Activated CD4-positive, alpha-beta T cell treated with anti-CD3 and anti-CD28 coated beads, Interleukin-2, Interleukin-6, amounts not matched to agents 100 ng/mL and 50 ng/mL, durations not matched to agents 16 hours and 8 hours (primary cell): Measurements from ENCODE around the gene FITM1.
"Not testable (repeated sequence)": the region's sequence is repeated elsewhere in the genome, so short reads cannot be mapped to it uniquely, and the experiment has no call there.

Source experiments
- DNase-seq: peaks from one replicate; pipeline ENCODE4 v3.0.0-alpha.2; 2020

FITM1 gene

DNA sequence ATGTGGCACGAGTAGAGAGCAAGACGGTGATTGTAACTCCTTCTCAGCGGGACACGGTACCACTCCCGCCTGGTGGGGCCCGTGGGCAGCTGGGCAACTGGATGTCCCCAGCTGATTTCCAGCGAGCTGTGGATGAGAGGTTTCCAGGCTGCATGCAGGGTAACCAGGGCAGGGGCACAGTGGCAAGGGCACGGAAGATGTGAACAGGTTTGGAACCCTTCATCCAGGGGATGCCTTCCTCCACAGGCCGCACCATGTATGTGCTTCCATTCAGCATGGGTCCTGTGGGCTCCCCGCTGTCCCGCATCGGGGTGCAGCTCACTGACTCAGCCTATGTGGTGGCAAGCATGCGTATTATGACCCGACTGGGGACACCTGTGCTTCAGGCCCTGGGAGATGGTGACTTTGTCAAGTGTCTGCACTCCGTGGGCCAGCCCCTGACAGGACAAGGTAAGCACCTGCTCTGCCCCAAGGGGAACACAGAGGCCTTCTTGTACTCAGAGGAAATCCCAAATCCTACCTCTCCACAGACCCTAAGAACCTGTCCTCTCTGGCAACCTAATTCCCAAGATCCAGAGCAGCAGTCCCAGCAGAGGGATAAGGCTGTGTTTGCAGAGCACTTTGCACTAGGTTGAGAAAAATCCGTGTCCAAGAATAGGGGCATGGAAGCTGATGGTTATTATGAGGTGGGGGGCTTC, 32.1 kb upstream of the FITM1 start:
- DNase-seq = no peak

DNA sequence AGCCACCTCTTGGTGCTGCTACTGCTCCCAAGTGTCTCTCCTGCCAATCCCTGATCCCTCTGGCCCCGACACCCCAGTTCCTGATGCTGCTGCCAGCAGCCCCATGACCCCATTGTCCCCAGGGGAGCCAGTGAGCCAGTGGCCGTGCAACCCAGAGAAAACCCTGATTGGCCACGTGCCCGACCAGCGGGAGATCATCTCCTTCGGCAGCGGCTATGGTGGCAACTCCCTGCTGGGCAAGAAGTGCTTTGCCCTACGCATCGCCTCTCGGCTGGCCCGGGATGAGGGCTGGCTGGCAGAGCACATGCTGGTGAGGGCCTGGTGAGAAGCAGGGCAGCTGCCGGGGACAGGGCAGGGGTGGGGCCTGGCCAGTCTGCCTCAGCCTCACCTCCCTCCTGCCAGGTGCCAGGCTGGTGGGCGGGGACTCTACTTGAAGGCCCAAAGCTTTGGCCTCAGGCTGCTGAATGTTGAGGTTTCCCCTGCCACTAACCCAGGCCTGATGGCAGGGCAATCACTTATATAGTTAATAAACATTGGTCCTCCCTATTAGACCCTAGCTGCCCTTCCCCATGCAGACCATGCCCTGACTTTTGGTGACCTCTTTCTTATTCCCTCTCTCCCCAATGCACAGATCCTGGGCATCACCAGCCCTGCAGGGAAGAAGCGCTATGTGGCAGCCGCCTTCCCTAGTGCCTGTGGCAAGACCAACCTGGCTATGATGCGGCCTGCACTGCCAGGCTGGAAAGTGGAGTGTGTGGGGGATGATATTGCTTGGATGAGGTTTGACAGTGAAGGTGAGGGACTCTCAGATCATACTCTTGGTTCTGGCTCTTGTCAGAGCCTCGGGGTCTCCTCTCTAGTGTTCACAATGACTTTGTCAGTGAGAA, 31.3 kb upstream of the FITM1 start:
- DNase-seq = no peak

DNA sequence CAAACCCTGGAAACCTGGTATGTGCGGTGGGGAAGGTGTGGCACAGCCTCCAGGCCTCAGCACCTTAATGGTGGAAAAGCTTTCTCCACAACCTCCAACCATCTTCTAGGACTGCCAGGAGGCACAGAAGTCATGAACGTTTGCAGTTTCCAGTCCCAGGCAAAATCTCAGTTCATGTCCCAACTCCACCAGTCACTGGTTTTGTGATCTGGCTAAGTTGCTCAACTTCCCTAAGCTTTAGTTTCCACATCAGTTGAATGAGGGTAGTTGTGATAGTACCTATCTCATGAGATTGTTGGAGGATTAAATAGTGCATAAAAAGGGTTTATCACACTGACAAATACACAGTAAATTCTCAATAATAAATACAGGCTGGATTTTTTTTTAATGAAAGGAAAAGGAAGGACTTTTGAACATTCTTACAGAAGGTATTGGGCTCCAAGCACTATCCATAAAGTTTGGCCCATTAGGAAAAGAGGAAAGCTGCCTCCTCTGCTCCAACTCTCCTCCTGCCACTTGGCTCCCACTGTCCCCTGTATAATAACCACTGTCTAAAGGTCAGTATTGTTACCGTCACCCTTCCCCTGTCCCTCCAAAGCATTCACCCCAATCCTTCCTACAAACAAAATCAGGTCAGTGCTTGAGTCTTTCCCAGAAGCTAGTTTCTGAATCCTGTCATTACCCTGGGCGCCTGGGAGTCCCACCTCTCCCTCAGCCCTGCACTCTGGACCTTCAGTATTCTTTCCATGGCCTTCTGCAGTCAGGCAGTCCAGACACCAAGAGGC, 30.1 kb upstream of the FITM1 start:
- no peak for DNase-seq

DNA sequence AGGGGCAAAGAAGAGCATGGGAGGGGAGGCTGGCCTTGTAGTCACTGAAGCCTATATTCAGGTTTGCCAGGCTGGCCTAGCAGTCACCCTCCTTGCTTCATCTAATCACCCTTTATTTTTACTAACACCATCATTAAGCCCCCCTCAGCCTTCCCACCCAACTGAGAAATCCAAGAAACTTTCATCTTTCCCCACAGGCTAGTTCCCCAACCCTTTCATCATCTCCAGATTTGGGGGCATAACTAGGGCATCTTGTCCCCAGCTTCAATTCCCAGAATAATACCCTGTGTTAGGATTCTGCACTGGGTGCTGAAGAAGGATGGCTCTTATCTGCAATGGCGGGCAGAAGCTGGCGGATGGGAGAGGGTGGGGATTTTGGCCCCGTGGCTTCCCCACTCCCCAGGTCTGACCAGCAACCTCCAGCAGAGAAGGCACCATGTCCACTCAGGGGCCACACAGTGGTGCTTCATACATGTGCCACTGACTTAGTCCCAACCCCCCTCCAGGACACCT, 29.4 kb upstream of the FITM1 start:
- DNase-seq = no peak

DNA sequence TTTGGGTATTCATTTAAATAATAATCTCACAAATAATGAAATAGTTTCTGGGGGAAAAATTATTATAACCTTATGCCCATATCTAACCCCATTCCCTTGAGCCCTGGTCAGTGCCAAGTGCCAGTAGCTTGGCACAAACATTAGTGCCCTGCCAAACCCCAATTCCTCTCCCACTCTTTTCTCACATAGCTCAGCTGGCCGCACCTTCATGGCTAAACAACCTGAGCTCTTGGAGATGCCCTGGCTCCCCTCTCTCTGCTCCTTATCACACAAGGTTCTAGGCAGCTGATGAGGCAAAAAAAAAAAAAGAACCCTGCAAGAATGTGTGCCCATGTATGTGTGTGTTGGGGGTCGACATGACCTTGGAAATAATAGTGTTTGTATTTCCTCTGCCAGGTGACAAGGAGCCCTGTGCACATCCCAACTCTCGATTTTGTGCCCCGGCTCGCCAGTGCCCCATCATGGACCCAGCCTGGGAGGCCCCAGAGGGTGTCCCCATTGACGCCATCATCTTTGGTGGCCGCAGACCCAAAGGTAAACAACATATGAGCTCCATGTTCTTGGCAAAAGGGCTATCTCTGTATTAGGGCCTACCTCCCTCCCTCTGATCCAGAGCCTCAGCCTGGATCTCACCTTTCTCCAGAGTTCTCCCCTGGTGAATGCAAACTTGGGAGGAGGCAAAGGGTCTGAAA, 28.0 kb upstream of the FITM1 start:
- DNase-seq = no peak

DNA sequence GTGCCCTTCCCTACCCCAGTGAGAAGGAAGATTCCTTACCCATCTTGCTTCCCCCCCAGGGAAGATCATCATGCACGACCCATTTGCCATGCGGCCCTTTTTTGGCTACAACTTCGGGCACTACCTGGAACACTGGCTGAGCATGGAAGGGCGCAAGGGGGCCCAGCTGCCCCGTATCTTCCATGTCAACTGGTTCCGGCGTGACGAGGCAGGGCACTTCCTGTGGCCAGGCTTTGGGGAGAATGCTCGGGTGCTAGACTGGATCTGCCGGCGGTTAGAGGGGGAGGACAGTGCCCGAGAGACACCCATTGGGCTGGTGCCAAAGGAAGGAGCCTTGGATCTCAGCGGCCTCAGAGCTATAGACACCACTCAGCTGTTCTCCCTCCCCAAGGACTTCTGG, 27.0 kb upstream of the FITM1 start:
- no peak for DNase-seq

DNA sequence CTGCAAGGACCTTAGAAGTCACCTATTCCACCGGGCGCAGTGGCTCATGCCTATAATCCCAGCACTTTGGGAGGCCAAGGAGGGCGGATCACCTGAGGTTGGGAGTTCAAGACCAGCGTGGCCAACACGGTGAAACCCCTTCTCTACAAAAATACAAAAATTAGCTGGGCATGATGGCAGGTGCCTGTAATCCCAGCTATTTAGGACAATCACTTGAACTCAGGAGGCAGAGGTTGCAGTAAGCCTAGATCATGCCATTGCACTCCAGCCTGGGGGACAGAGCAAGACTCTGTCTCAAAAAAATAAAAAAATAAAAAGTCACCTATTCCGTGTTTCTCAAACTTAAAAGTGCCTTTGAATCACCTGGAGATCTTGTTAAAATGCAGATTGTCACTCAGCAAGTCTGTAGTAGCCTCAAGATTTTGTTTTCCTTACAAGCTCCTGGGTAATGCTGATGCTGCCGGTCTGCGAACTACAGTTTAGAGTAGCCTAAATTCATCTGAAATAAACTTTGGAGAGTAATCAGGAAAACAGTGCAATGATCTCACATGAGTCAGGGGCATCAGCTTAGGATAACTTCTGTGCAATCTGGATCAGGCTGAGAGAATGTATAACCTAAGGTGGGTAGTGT, 24.7 kb upstream of the FITM1 start:
- DNase-seq = not testable (repeated sequence)

DNA sequence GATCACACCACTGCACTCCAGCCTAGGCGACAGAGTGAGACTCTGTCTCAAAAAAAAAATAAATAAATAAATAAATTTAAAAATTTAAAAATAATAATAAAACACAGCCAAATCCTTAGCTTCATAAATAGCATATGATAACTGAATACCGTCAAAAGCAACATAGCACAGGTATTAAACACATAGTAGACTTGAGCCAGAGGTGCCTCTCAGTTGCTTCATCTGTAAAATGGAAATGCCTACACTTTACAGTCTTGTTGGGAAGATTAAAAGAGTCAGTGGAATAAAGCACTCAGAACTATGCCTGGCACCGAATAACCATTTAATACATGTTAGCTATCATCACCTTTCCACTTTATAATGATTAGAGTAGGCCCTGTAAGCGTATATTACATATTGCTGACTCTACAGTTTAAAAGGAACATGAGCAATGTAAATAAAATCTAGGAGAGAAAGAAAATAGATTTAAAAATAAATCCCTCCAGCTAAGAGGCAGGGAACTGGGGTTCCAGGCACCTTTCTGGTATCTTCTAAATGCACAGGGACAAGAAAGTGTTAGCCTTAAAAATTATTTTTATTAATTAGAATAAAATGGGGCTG, 23.7 kb upstream of the FITM1 start:
- no peak for DNase-seq

DNA sequence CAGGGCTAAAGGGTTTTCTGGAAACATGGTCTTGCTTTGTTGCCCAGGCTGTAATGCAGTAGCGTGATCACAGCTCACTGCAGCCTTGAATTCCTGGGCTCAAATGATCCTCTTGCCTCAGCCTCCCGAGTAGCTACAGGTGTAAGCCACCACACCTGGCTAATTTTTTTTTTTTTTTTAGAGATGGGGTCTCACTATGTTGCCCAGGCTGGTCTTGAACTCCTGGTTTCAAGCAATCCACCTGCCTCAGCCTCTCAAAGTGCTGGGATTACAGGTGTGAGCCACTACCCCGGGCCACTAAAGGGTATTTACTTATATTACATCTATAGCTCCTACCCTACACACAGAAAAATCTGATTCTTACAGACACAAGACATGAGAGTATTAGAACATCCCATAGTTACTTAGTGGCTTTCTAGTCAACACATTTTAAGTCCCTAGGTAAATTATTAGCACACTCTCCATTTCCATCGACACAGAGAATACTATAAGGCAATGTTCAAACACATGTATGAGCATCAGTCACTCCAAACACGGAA, 22.1 kb upstream of the FITM1 start:
- no peak for DNase-seq

DNA sequence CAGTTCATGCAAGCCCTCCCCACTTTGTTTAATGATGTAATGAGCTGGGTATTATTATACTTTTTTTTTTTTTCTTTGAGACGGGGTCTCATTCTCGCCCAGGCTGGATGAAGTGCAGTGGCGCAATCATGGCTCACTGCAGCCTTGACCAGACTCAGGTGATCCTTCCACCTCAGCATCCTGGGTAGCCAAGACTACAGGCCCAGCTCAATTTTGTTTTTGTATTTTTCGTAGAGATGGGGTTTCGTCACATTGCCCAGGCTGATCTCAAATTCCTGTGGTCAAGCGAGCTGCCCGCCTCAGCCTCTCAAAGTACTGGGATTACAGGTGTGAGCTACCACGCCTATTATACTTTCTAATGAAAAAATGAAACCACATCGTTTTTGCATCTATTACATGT, 20.4 kb upstream of the FITM1 start:
- no peak for DNase-seq

DNA sequence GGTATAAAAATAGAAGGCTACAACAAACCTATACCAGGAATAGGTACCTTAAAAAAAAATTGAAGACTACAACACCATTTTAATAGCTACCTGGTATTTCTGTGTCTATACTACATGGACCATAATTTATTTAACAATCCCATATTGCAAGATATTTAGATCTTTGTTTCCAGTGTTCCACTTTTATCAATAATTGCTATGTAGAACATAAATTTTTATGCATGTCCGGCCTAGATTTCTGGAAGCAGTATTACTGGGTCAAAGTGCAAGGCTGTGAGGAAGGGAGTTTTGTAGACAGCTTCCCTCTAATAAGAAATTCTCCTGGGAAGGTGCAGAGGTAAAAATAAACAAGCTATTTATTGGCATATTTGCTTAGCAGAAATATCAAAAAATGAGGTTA, 19.9 kb upstream of the FITM1 start:
- no peak for DNase-seq

DNA sequence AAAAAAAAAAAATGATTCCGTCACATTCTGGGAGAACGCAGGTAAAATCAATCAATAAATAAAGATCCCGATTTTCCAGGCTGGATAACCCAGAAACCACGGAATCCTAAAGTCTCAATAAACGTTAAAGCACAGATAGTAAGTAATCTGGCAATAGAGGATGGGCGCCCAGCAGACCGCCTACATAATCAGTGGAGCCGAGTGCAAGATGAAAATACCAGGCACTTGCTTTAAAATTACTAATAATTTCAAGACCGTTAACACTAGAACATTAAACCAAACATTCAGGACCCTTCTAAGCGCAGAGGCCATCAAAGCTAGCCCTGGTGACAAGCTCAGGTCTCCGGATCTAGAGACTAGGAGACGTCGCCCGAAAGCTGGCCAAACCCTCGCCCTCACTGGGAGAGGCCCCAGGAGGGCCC, 17.1 kb upstream of the FITM1 start:
- DNase-seq = no peak

DNA sequence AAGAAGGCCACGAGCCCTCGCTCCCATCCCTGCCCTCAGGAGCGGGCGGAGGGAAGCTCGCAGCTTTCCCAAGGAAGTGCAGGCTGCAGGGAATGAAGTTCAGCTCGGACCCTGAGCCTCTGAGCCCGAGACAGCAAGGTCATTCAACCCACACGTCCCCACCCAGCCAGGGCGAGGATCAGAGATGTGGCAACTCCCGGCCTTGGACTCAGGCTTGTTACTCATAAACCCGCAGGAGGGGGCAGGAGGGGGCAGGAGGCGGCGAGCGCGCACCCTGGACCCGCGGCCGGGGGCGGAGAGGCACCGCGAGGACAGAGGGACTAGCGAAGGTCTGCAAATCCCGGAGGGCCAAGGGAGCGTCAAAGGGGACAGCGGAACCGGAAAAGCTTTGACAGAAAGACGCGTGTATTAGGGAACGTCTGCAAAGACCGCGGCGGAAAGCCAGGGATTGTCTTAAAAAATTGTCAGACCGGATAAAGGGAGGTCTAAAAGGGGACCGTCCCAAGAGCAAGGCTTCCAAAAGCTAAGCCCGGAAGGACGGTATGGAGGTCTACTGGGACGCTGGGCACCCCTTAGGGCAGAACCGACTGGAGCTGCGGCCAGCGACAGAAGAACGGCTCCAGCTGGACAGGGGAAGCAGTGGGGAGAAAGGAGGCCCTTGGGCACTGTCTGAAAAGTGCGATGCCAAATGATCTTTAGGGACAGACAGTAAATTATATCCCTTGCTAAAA, 16.5 kb upstream of the FITM1 start:
- peak; percentile 87 for DNase-seq

DNA sequence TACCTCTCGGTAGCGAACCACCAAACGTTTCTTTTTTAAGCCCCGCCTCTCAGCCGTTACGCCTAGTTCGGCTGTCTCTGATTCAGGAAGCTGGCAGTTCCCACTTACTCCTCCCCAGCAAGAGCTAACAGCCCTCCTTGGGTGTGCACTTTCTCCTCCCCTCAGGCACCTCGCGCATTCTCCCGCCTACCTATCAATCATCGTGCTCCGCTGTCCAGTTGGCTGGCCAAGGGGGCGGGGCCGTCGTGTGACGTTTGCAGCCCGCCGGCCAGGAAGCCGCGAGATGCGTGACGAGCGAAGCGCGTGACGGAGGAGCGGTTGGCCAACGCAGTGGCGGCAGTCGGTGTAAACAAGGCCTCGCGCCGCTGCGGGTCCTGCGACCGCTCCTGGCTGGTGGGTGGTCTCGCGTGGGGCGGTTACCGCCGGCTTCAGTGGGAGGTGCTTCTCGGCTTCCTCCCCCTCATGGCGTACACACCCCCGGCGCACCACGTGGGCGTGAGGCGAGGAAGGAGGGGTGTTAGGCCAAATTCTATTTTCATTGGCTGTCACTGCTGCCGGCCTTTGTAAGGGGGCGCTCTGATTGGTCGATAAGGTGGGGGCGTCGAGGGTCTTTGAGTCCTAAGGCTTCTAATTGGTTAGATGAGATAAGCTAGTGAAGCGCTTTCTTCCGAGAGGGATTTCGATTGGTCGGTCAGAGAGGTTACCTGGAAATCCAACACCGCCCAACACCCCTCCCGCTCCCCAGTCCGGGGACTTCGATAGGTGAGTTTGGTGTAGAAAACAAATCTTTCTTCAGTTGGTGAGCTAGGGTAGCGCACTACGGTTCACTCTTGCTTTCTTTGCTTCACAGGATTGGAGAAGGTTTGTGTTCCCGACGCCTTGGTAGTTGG, 15.7 kb upstream of the FITM1 start, which contains the start of the genes DCAF11 and NRL:
DCAF11 (plus strand) TSS at position 246 of the 890 bp plus-strand sequence. CDS start 818 bp downstream, outside the sequence.
NRL (minus strand) TSS at position 418 of the 890 bp plus-strand sequence. CDS start 32,101 bp downstream, outside the sequence.
- peak; percentile 99 for DNase-seq

DNA sequence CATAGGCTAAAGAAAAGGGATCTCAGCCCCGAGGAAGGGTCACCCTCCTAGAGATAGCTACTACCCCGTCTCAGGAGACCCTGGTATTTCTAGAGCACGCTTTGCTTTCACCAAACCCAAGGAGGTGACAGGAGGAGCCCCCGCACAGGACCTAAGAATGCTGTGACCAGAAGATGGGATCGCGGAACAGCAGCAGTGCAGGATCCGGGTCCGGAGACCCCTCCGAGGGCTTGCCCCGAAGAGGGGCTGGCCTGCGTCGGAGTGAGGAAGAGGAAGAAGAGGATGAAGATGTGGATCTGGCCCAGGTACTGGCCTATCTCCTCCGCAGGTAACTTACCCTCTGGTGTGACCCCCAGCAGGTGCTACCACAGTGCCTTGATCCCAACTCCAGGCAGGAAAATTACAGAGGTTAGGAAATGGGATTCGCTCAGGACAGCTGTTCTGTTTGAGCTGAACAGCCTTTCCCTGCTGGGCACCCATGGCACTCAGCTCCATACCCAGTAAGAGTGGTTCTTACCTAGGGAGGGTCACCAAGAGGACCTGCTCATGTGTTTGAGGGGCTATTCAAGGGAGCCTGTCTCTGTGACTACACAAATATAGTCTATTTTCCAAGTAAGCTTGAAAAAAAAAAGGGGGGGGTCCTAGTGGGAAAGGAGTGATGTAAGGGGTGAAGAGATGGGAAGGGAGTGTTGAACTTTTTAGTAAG, 14.9 kb upstream of the FITM1 start:
- no peak for DNase-seq

DNA sequence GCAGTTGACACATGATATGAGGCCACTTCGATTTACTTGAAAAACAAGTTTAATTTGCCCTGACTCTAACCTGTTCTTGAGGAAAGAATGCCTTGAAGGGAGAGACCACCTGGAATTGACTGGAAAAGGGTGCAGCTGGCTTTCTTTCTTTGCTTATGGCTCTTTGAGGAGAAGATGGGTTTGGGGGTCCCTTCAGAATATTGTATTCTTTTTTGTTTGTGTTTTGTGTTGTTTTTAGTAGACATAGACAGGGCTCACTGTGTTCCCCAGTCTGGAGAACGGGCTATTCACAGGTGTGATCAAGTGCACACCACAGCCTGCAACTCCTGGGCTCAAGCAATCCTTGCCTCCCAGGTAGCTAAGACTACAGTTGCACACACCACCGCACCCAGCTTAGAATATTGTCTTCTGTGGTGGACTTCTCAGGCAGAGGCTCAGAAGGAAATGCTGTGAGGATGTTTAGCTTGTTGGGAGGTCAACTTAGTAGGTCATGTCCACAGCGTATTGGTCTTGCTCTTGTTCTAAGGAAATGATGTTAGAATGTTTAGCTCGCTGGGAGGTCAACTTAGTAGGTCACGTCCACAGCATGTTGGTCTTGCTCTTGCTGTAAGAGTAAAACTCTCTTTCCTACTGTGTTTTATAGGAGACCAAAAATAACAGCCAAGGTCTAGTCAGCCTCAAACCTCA, 14.2 kb upstream of the FITM1 start:
- DNase-seq = no peak

DNA sequence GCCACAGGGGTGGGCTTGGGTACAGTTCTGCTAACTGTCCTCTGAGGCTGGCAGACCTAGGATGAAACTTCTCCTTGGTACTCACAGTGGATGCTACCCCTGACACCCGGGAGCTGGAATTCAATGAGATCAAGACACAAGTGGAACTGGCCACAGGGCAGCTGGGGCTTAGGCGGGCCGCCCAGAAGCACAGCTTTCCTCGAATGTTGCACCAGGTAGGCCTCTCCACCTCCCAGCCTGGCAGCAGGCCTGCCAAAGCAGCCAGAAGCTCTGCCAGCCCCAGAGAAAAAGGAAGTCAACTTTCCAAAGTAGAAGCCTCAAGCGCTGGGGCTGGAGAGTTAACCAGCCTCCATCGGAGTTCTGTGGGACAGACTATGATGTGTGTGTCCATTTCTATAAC, 13.3 kb upstream of the FITM1 start:
- no peak for DNase-seq

DNA sequence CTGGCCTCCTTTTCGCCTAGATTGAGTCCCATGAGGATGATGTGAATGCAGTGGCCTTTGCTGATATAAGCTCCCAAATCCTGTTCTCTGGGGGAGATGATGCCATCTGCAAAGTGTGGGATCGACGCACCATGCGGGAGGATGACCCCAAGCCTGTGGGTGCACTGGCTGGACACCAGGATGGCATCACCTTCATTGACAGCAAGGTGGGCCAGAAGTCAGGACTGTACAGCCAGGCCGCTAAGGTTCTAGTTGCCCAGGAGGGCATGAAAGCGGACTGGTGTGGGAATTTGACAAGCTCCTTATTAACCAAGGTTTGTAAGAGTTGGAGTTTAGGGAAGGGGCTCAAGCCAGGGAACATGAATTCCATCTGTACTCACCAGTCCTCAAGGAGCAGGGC, 10.8 kb upstream of the FITM1 start:
- DNase-seq = no peak
